NCI-H1105 treated with DMSO at 0.1 percent for 48 hours (cell line): ENCODE measurements around the gene PRRC2C.
"Not testable (repeated sequence)": the region's sequence is repeated elsewhere in the genome, so short reads cannot be mapped to it uniquely, and the experiment has no call there.

Experiments
- DNase-seq: peaks from one replicate; lab custom pipeline; 2025; lab: John Stamatoyannopoulos, UW

PRRC2C gene

DNA sequence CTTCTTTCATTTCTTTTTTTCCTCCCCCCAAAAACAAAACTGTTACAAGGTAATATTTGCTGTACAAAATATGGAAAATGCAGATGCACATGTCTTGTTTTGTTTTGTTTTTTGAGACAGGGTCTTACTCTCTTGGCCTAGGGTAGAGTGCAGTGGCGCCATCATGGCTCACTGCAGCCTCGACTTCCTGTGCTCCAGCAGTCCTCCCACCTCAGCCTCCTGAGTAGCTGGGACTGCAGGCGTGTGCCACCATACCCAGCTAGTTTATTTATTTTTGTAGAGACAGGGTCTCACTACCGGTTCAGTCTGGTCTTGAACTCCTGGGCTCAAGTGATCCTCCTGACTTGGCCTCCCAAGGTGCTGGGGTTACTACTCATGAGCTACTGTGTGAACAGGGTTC lies 15.5 kb downstream of the PRRC2C start:
- DNase-seq, result no peak

DNA sequence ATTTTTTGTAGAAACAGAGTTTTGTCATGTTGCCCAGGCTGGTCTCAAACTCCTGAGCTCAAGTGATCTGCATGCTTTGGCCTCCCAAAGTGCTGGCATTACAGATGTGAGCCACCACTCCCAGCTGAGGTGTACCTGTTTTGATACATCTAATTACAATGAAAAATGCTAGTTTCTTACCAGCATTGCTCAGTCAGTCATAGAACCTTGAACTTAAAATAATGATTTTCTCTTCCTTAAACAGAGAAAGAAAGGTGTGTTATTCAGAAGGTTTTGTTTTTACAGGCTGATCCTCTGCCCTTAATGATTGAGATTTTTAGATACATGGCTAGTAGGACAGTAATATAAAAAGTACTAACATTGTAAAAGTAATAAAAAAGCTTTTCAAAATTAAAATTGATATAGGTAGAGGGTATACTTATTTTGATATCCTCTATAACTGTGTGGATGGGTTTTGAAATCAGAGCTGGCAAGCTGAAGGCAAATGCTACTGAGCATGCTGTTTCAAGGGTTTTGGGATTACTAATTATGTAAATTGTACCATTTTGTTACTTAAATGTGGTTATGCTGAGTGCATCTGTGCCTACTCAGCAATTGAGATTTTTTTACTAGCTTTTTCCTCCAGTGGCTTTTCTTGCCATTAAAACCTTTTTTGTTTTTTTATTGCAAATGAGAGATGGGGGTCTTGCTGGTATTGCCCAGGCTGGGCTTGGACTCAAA lies 16.1 kb downstream of the PRRC2C start:
- DNase-seq, result no peak

DNA sequence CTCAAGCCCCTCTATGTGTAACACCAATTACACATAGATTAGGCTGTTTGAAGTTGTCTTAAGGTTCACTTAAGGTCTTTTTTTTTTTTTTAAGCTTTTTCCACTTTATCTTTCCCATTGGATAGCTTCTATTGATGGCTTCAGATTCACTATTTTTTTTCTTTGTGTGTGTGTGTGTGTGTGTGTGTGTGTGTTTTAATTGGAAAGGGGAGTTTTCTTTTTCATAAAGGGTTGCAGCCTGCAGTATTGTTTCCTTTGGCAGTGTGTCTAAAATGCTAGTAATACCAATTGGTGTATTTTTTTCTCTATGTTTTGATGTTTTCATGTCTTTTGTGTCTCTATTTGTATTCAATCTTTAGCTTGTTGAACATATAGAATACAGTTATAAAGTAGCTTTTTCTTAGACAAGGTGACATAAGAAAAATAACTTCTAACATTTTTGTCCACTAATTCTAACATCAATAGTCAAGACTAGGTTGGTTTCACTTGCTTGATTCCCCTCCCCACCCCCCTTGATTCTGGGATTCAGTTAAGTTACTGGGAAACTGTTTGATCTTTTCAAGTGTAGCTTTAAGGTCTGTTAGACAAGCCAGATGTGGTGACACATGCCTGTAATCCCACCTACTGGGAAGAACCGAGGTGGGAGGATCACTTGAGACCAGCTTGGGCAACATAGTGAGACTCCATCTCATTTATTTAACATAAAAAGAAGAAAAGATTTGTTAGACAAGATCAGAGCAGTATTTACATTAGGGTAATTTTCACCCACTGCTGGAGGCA lies 21.4 kb downstream of the PRRC2C start:
- no peak for DNase-seq

DNA sequence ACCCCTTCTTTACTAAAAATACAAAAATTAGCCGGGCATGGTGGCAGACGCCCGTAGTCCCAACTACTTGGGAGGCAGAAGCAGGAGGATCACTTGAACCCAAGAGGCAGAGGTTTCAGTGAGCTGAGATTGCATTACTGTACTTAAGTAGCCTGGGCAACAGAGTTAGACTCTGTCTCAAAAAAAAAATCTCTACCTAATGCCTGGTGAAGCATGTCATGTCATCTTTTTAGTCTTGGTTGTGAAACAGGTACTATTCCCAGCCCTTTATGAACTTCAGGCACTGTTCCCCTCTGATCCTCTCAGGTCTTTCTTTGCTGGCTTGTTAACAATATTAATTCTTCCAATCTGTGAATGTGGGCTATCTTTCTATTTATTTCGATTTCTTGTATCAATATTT lies 22.1 kb downstream of the PRRC2C start:
- DNase-seq, result no peak

DNA sequence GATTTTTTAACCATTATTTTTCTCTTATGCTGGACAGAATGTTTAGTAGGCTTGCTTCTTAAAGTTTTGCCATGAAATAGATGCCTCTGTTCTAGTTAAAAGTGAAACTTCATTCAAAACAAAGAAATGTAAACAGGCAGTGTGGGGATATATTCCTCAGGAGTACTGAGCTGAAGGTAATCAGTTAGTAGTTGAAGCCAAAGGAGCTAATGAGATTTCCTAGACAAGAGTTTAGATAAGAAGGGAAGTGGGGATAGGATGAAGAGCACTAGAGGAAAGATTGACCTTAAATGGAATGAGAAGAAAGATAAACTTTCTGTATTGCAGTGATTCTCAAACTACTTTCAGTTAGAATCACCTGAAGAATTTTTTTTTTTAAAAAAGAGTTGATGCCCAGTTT lies 23.9 kb downstream of the PRRC2C start:
- no peak for DNase-seq

DNA sequence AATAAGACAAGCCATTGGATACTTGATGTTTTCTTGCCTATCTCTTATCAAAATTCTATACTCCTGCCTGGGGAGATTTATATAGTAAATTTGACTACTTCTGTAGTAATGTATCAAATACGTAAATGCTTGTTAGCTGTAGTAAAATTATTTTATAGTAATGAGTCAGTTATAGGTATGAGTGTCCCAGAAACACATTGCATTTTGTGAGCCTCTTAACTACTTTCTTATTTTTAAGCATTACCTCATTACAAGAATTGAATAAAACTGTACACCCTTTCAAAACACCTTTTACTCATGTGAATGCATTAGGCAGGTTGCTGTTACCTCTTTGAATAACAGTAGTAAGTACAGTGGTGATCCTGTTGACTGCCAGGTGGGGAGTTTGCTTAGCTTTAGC lies 28.4 kb downstream of the PRRC2C start:
- no peak for DNase-seq

DNA sequence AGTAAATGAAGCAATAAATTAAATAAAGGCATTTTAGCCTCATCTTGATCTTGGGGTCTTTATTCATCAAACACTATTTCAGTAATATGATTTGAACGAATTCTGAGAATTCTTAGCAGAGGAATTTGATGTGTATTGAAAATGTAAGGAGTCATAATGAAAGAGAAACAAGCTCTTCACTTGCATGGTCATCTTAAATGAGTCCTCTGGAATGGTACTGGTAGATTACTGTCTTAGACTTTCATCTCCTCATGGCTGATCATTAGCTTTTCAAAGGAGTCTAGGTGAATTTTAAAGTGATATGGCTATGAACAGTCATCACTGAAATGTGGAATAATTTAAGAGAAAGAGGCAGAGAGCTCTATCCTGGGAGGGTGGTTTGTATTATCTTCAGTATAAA lies 30.0 kb downstream of the PRRC2C start:
- no peak for DNase-seq

DNA sequence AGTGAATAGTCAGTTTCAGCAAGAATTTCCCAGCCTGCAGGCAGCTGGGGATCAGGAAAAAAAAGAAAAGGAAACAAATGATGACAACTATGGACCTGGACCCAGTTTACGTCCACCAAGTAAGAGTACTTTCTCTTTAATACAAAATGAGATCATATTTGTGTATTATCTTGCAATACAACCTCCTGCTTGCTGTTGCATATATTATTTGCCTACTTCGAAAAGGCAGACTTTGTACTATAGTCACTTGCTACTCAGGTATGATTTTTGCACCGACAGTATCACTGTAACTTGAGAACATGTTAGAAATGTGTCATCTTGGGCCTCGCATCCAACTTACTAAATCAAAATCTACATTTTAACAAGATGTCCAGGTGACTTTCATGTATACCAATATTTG lies 30.4 kb downstream of the PRRC2C start:
- DNase-seq, result no peak

DNA sequence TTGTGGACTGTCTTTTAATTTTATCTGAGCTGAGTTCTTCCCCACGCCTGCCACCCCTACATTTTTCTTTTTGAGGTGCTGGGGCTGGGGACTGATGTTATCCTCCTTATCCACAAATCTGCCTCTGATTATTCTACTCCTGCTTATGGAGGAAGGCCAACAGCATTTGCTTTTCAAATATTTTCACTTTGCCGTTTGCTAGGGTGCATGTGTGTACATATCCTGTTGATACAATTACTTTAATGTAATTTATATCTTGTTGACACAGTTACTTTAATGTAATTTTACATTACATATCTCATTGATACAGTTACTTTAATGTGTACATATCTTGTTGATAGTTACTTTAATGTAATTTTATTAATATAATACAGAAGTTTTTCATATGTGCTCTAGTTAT lies 36.2 kb downstream of the PRRC2C start:
- DNase-seq, result no peak

DNA sequence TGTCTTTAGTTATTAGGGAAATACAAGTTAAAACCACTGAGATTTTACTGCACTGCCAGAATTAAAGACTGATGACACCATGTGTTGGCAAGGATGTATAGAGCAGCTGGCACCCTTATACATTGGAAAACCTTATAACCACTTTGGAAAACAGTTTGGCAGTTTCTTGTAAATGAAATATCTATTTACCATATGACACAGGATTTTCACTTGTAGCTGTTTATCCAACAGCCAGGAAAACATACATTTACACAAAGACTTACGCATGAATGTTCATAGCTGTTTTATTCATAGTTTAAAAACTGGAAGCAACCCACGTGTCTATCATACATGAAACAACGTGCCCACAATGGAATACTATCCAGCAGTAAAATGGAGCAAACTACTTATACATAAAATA lies 45.3 kb downstream of the PRRC2C start:
- no peak for DNase-seq

DNA sequence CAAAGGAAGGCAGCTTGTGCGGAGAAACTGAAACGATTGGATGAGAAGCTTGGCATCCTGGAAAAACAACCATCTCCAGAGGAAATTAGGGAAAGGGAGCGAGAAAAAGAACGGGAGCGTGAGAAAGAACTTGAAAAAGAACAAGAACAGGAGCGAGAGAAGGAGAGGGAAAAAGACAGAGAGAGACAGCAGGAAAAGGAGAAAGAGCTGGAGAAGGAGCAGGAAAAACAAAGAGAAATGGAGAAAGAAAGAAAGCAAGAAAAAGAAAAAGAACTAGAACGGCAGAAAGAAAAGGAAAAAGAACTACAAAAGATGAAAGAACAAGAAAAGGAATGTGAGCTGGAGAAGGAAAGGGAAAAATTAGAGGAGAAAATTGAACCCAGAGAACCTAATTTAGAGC lies 47.2 kb downstream of the PRRC2C start:
- DNase-seq, result no peak

DNA sequence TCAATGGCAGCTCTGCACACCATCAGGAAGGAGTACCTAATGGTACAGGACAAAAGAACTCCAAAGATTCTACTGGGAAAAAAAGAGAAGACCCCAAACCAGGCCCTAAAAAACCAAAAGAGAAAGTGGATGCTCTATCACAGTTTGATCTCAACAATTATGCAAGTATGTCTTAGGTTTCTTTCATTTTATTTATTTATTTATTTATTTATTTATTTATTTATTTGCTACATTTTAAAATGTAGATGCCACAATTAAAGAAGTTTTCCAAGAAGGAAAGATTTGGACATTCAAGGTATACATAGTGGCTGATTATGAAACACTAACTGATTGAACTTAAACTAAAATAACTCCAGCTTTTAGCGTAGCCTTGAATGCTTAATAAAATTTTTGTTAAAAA lies 60.2 kb downstream of the PRRC2C start:
- no peak for DNase-seq

DNA sequence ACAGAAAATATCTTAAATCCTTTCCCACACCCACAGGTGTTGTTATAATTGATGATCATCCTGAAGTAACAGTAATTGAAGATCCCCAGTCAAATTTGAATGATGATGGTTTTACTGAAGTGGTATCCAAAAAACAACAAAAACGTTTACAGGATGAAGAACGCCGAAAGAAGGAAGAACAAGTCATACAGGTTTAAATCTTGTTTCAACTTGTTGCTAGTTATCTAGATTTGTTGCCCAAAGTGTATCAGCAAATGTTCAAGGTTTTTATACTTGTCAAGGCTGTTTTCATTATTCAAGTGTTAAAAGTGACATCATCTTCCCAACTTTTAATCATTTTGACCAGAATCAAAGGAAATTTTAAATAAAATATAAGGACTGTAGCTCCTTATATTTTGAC lies 64.7 kb downstream of the PRRC2C start:
- no peak for DNase-seq

DNA sequence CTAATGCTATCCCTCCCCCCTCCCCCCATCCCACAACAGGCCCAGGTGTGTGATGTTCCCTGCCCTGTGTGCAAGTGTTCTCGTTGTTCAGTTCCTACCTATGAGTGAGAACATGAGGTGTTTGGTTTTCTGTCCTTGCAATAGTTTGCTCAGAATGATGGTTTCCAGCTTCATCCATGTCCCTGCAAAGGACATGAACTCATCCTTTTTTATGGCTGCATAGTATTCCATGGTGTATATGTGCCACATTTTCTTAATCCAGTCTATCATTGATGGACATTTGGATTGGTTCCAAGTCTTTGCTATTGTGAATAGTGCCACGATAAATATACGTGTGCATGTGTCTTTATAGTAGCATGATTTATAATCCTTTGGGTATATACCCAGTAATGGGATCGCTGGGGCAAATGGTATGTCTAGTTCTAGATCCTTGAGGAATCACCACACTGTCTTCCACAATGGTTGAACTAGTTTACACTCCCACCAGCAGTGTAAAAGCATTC lies 65.3 kb downstream of the PRRC2C start:
- not testable (repeated sequence) for DNase-seq

DNA sequence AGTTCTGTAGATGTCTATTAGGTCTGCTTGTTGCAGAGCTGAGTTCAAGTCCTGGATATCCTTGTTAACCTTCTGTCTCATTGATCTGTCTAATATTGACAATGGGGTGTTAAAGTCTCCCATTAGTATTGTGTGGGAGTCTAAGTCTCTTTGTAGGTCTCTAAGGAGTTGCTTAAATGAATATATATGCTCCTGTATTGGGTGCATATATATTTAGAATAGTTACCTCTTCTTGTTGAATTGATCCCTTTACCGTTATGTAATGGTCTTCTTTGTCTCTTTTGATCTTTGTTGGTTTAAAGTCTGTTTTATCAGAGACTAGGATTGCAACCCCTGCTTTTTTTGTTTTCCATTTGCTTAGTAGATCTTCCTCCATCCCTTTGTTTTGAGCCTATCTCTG lies 68.6 kb downstream of the PRRC2C start:
- not testable (repeated sequence) for DNase-seq

DNA sequence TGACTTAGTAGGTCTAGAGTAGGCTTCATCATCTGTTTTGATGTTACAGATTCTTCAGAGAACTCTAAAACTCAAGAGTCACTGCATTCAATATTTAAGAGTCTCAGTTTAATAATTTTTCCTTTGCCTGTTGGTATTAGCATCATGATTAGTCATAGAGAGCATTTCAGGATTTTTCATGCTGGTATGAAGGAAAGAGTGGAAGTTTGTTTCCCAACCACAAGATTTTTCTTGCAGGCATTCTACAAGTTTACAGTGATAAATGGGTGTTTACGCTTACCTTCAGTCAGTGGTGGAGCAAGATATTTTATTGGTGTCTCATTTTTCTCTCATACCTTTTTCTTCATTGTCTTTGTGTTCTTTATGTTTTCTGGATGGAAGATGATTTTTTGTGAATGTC lies 78.3 kb downstream of the PRRC2C start:
- no peak for DNase-seq

DNA sequence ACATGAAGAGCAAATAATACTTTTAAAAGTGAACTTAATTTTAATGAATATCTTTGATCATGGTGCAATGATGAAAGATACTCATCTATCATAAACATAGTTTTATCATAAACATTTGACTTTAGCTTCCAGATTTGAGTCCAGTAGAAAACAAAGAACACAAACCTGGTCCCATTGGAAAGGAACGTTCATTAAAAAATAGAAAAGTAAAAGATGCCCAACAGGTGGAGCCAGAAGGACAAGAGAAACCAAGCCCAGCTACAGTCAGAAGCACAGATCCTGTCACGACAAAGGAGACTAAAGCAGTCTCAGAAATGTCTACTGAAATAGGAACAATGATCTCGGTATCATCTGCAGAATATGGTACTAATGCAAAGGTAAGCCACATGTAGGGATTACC lies 81.1 kb downstream of the PRRC2C start:
- DNase-seq, result no peak

DNA sequence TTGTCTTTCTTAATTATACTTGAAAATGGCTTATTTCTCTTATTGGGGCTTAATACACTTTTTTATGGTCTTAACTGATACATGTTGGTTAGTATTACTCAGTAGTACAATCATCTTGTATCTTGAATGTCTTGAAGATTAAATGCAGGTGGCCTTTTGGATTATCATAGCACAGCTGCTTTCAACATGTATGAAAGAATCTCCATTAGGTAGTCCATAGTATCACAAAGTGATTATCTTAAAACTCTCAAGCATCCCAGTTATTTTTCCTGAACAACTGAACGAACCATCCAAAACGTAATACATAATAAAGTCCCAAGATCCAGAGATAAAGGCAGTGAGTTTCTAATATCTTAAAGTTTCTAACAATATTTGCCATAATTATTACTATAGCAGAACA lies 85.0 kb downstream of the PRRC2C start:
- no peak for DNase-seq

DNA sequence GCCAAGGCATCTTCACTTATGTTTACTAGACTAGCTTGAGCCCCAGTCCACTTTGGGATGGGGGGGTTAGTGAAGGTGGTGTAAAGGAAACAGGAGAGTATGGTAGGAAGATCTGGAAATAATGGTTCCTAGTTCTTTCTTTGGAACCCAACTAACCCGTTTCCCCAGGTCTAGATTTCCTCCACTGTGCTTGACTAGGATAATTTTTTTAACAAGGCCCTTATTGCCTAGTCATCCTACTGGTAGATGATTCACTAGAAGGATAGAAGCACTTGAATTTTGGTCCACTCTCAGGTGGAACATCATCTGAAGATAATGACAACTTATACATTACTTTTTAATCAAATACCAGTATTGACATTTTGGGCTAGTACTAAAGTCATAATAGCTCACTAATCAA lies 90.8 kb downstream of the PRRC2C start:
- DNase-seq, result no peak

DNA sequence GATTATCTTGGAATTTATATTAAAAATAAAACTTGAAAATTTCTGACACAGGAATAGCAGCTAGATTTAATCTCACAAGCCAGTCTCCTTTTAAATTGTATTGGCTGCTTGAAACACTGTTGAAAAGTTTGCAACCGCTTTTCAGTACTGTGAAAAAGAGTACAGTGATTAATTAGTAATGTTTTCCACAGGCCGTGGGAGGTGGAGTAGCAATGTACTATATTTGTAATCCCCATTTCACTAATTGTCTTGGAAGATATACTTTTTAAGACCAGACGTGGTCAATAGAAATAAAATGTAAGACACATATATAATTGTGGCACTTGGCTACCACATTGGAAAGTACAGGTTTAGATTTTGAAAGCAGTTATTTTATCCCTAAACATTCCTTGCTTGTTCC lies 95.9 kb downstream of the PRRC2C start:
- no peak for DNase-seq

DNA sequence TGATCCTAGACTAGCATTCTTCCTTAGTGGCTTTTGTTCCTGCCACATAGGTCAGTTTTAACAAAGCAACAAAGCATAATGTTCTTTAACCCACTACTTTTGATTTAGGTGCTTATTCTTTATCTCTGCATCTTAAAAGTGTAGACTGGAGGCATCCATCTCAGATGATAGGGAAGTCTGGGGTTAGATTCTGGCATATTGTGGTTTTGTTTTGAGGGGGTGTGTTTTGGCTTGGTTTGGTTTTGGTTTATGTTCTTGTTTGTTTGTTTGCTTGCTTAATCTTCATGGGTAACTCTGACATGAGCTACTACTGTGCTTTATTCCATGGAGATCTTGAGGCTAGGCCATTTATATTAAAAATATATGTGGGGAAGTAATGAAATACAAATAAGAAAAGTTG lies 96.4 kb downstream of the PRRC2C start:
- no peak for DNase-seq

DNA sequence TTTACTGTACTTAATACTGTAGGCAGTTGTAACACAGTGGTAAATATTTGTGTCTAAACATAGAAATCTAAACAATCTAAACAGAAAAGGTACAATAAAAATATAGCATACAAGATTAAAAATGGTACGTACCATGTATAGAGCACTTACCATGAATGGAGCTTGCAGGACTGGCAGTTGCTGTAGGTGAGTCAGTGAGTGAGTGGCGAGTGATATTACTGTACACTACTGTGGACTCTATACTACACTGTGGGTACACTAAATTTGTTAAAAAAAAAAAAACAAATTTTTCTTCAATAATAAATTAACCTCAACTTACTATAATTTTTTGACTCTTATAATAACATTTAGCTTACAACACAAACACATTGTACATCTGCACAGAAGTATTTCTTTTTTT lies 97.3 kb downstream of the PRRC2C start:
- no peak for DNase-seq

DNA sequence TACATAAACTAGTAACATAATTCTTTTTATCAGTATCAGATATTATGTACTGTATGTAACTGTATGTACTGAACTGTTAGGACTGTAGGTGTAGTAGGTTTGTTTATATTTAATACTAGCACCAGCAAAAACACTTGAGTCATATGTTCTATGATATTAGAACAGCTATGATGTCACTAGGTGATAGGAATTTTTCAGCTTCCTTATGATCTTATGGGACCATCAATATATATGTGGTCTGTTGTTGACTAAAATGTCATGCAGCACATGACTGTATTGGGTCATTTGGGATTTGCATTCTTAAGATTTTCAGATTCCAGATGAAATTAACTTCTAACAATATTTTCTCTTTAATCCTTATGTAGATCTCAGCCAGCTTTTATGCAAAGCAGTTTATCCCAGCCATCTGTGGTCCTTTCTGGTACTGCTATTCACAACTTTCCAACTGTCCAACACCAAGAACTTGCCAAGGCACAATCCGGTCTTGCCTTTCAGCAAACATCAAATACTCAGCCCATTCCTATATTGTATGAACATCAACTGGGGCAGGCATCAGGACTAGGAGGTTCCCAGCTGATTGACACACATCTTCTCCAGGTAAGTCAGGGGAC lies 98.4 kb downstream of the PRRC2C start:
- no peak for DNase-seq
